Measurements from ENCODE around the gene XRCC5.

The XRCC5 gene

GRCh38 chr2:216084547-216084946 lies 24.6 kb upstream of the XRCC5 start:
- DNase-seq (ENCODE audit: low spot score), result no peak

GRCh38 chr2:216086207-216086893 lies 22.8 kb upstream of the XRCC5 start:
- DNase-seq (ENCODE audit: low spot score), result no peak

GRCh38 chr2:216090369-216090786 lies 18.8 kb upstream of the XRCC5 start:
- no peak for DNase-seq (ENCODE audit: low spot score)

GRCh38 chr2:216092646-216093045 lies 16.5 kb upstream of the XRCC5 start:
- DNase-seq (ENCODE audit: low spot score), result no peak

DNA sequence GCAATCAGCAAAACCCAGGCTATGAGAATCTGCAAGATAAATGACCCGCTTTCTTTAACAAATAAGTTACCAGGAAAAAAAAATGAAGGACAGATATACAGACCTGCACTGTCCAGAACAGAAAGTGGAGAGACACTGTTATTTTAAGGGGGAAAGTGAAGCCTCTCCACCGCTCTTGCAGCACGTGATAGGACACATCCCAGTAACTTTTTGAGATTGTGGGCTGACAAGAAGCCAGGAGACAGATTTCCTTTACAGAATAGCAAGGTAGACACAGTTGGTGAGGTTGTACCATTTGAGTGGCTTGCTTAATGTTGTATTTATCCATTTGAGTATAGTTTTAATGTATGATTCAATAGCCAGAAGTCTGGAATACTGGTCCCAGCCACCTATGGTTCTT lies 14.4 kb upstream of the XRCC5 start:
- DNase-seq (ENCODE audit: low spot score), result no peak

DNA sequence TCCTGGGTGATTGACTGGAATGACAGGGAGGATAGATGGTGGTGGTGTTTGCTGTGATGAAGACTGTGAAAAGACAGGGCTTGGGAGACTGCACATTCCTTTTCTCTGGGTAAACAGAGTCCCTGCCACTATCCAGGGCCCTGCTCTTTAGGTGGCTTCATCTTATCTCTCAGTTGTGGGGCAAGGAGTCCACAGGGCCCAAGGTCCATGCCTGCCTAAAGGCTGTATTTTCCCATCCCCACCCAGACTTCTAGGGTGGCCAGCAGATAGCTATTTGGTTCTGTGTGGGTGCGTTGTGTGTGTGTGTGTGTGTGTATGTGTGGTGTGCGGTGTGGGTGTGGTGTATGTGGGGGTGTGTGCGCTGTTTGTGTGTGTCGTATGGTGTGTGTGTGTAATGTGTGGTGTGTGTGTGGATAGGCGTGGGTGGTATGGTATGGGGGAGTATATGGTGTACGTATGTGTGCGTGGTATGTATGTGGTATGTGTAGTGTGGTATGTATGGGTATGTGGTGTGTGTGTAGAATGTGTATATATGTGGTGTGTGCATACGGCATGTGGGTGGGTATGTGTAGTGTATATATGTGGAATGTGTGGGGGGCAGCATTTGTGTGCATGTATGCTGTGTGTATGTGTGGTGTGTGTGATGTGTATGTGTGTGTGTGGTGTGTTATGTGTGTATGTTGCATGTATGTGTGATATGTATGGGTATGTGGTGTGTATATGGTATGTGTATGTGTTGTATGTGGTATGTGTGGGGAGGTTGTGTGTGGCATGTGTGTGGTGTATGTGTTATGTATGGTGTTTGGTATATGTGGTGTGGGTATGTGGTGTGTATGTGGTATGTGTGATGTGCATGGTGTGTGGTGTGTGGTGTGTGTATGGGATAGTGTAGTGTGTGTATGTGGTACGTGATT lies 10.5 kb upstream of the XRCC5 start:
- no peak for DNase-seq (ENCODE audit: low spot score)

DNA sequence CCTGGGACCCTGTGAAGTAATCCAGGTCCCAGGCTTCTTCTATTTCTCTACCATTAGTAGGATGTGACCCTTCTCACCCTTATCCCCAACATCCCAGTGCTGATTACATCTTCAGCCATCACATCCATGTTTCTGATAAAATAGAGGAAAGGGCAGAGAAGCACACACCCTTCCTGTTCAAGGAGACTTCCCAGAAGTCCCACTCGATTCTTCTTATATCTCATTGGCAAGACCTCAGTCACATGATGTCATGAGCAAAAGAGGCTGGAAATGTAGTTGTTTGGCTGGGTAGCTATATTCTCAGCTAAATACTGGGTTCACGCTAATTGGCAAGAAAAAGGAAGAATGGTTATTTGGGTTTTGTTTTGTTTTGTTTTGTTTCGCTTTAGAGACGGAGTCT lies 8.0 kb upstream of the XRCC5 start:
- DNase-seq (ENCODE audit: low spot score), result no peak

GRCh38 chr2:216103213-216103612 lies 5.9 kb upstream of the XRCC5 start:
- no peak for DNase-seq (ENCODE audit: low spot score)

GRCh38 chr2:216104691-216105090 lies 4.5 kb upstream of the XRCC5 start:
- no peak for DNase-seq (ENCODE audit: low spot score)

GRCh38 chr2:216107320-216107719 lies 1.8 kb upstream of the XRCC5 start:
- DNase-seq (ENCODE audit: low spot score), result no peak

DNA sequence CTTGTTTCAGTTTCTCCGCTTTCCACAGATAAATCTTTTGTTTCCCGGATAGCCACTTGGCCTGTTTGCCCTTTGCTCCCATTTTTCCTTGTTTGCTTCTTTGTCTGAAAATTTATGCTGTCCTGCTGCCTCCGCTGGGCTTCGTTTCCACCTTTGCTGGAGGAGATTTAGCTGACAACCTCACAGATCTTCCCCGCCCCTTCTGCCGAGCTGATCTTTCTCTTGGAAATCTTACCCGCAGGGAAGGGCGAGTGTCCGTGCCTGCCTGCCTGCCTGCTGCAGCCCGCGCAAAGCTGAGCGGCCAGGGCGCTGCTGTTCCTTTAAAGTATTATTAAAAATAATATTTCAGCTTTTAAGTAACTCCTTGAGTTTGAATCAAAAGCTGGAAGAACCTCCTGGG lies 1.4 kb upstream of the XRCC5 start:
- no peak for DNase-seq (ENCODE audit: low spot score)

- no peak for DNase-seq (ENCODE audit: low spot score)
Observed at GRCh38 chr2:216108310-216108966, 710 bp upstream of the XRCC5 start.

DNA sequence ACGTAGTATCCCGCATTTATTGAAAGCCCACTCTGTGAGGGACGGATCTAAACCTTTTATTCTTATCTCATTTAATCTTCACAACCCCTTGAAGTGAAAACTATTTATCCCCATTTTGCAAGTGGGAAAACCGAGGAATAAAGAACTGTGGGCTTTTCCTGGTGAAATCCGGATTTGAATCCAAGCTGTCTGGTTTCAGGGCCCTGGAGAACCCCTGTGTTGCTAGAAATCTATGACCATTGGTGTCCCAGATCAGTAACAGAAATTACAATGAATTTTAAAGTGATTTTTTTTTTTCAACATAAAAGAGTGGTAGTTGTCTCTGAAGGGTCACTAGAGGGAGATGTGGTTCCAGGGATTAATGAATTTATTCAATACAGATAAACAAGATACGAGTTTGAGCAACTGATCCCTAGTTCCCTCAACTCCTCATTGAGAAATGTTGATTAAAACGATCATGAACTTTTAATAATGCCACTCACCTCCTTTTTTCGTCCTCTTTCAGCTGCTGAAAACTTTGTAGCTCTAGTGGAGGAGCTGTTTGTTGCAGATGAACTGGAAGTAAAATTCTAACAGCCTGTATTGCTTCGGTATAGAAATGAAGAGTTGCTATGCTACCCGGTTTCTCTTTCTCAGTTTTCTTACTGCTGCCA lies 940 bp downstream of the XRCC5 start:
- DNase-seq (ENCODE audit: low spot score), result no peak

DNA sequence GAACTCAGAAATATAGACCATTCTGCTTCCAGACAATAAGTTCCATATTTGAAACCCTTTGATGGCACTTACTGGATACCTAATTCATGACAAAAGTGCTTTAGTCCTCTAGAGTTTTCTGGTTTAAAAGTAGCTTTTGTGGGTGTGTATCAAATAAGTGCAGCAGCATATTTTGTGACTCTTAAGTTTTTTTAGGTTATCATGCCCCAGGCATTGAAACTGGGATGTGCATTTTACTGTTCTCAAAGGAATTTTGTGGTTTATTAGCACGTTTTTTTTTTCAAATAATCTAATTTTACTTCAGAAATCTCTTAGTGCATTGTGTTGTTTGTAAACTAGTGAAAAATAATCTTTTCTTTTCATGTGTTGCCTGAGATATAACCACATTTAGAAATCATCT lies 1.5 kb downstream of the XRCC5 start:
- no peak for DNase-seq (ENCODE audit: low spot score)

- no peak for DNase-seq (ENCODE audit: low spot score)
Observed at GRCh38 chr2:216111122-216111521, 2.0 kb downstream of the XRCC5 start.

- DNase-seq (ENCODE audit: low spot score), result no peak
Observed at GRCh38 chr2:216112926-216113325, 3.8 kb downstream of the XRCC5 start.

GRCh38 chr2:216113572-216113971 lies 4.4 kb downstream of the XRCC5 start:
- DNase-seq (ENCODE audit: low spot score), result no peak

GRCh38 chr2:216114382-216114713 lies 5.2 kb downstream of the XRCC5 start:
- no peak for DNase-seq (ENCODE audit: low spot score)

- DNase-seq (ENCODE audit: low spot score), result peak; percentile 94
Observed at GRCh38 chr2:216114714-216115531, 5.8 kb downstream of the XRCC5 start.

DNA sequence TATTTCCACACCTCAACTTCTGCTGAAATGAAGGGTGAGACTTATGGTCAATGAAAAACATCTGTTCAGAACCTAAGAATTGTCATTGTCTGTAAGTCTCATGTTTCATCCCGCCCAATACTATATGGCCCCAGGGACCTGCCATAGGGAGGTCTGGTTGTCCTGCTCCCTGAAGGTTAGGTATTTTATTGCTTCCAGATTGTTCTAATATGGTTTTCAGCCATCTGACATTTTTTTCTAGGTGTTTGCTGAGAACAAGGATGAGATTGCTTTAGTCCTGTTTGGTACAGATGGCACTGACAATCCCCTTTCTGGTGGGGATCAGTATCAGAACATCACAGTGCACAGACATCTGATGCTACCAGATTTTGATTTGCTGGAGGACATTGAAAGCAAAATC lies 7.3 kb downstream of the XRCC5 start:
- no peak for DNase-seq (ENCODE audit: low spot score)

DNA sequence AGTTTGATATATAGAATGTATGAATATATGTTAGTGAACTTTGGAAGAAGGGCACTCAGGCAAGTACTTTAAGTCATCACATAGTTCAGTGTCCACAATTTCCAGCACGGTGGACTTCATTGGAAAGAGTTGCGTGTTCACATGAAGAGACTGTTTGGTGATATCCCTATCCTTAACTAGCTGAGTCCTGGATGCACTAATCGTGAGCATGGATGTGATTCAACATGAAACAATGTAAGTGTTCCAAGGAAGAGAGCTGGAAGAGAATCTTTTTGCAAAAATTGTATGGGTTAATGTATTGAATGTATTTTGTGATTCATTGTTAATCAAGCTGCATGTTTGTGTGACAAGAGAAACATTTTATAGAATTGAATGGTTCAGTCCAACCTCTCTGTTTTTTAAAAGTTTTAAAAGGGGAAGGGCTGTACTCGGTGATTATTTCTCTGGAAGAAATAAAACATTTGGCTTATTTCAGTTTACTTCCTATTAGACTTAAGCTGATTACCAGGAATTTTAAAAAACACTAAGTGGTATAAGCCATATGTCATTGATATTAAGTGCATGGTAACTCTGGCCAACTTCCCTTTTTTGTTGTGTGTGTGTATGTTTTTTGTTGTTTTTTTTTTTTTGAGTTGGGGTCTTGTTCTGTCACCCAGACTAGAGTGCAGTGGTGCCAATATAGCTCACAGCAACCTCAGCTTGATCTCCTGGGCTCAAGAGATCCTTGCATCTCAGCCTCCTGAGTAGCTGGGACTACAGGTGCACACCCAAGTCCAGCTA lies 8.6 kb downstream of the XRCC5 start:
- DNase-seq (ENCODE audit: low spot score), result no peak

Data from D341Med (cell line).